NT2/D1 (cell line): Measurements from ENCODE around the gene CLP1.

ENCODE experiments used
- SUZ12 ChIP-seq: IDR thresholded peaks from 2 replicates; pipeline ENCODE4 v1.6.1; 2011; ENCODE audit not compliant: insufficient read length, insufficient read depth; ENCODE audit errors: extremely low read depth
- YY1 ChIP-seq: IDR thresholded peaks from 2 replicates; pipeline ENCODE4 v1.6.1; 2011; ENCODE audit not compliant: insufficient read length, insufficient read depth
- ZNF274 ChIP-seq: IDR thresholded peaks from 2 replicates; pipeline ENCODE4 v1.6.1; 2011; ENCODE audit warnings: mild to moderate bottlenecking, low read depth, low read length

DNA sequence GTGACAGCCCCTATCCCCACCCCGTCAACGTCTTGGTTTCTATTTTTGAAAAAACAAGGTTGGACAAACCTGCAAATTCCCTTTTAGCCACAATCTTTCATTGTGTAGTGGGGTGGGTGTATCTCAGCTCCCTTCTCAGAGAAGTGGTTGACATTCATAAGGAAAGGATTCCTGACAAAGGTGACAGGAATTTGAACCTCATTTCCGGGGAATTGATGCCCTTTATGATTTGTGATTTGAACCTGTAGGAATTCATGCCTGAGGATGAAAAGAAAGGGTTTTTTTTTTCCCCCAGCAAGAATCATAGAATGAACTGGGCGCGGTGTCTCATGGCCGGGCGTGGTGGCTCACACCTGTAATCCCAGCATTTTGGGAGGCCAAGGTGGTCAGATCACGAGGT, 22.3 kb upstream of the CLP1 start:
- TF ChIP-seq YY1 (no peak), ZNF274 (no peak), SUZ12 (no peak)
